ENCODE measurements around the gene MRPS12. TPM values are rescaled to one million over a fixed set of nuclear protein-coding genes. Genes with fewer than 3 reads are reported as not detected.
A peak's percentile ranks its signal among the peaks of the same experiment; 100 is the strongest.

Gene MRPS12
- total and polyA plus RNA-seq, 2 of the 13 experiments (the other 11 are each of a cell fraction or from before 2014, with no cell fraction given) = 27.5 to 54.8 TPM

GRCh38 chr19:38930776-38931520 lies at the start of gene MRPS12 (continued):
- TF ChIP-seq ZMAT3 (CRISPR knock-in tag; conservative IDR thresholded peaks at IDR 0.05) (peak; percentile 75; the same call in 1 of the 2 replicates), ZNF704 (CRISPR knock-in tag; IDR thresholded peaks at IDR 0.05; ENCODE audit: borderline replicate concordance) (peak; percentile 85; the same call in 1 of the 2 replicates), ZXDC (CRISPR knock-in tag; IDR thresholded peaks at IDR 0.05) (no peak), MXD1 (CRISPR knock-in tag; IDR thresholded peaks at IDR 0.05) (peak; percentile 38; the same call in 1 of the 2 replicates), ELF3 (CRISPR knock-in tag; IDR thresholded peaks at IDR 0.05) (no peak; the same call in 1 of the 2 replicates), STAT6 (CRISPR knock-in tag; IDR thresholded peaks at IDR 0.05; ENCODE audit: borderline replicate concordance) (0 out of 2 replicates have a peak, but pooled peaks have one; percentile 70), KDM5A (IDR thresholded peaks at IDR 0.05; ENCODE audit: borderline replicate concordance, low read length) (peak; percentile 68), ZNF574 (CRISPR knock-in tag; IDR thresholded peaks at IDR 0.05) (0 out of 2 replicates have a peak, but pooled peaks have one; percentile 5), CBFB (CRISPR knock-in tag; IDR thresholded peaks at IDR 0.05) (no peak), HOXA3 (CRISPR knock-in tag; IDR thresholded peaks at IDR 0.05) (peak; percentile 52; the same call in 1 of the 2 replicates), PITX1 (CRISPR knock-in tag; IDR thresholded peaks at IDR 0.05) (no peak), SP4 (CRISPR knock-in tag; IDR thresholded peaks at IDR 0.05) (peak; percentile 8; the same call in 1 of the 2 replicates), PHF20 (CRISPR knock-in tag; IDR thresholded peaks at IDR 0.05) (peak; percentile 34; the same call in 1 of the 2 replicates), ZFX (CRISPR knock-in tag; IDR thresholded peaks at IDR 0.05; ENCODE audit: low read depth) (peak; percentile 73), ZNF136 (CRISPR knock-in tag; IDR thresholded peaks at IDR 0.05; ENCODE audit: low read depth) (0 out of 2 replicates have a peak, but pooled peaks have one; percentile 47), ZNF841 (CRISPR knock-in tag; IDR thresholded peaks at IDR 0.05; ENCODE audit: borderline replicate concordance) (no peak), PHF21A (CRISPR knock-in tag; IDR thresholded peaks at IDR 0.05) (peak; percentile 65; the same call in 1 of the 2 replicates), AHR (CRISPR knock-in tag; IDR thresholded peaks at IDR 0.05) (peak; percentile 25; the same call in 1 of the 2 replicates), MAF1 (CRISPR knock-in tag; IDR thresholded peaks at IDR 0.05; ENCODE audit: borderline replicate concordance) (0 out of 2 replicates have a peak, but pooled peaks have one; percentile 22)
